HepG2 (cell line): ENCODE results near the gene FAM229A. TPM values are rescaled to one million over a fixed set of nuclear protein-coding genes. Genes with fewer than 3 reads are reported as not detected.

Experiments used
- AGO2 ChIP-seq: fragments of 200-400 bp; formaldehyde crosslinking; optimal IDR thresholded peaks from 2 replicates; pipeline ENCODE3; 2017; ENCODE audit warnings: mild to moderate bottlenecking, low read depth, low read length, moderate library complexity
- ATRX ChIP-seq: sonication (generic); formaldehyde crosslinking; IDR thresholded peaks from 2 replicates; pipeline ENCODE4 v1.4.0; 2020; ENCODE audit warnings: missing genetic modification reagents, borderline replicate concordance
- BORCS8-MEF2B ChIP-seq: sonication (generic); formaldehyde crosslinking; IDR thresholded peaks from 2 replicates; pipeline ENCODE4 v1.8.0; 2022; ENCODE audit warnings: mild to moderate bottlenecking, missing genetic modification reagents
- BRF2 ChIP-seq: sonication (generic); formaldehyde crosslinking; IDR thresholded peaks from 2 replicates; pipeline ENCODE4 v1.8.1; 2022; ENCODE audit warnings: mild to moderate bottlenecking, missing genetic modification reagents
- ELF3 ChIP-seq: IDR thresholded peaks from 2 replicates; pipeline ENCODE4 v1.6.1; 2016; ENCODE audit warnings: missing genetic modification reagents, missing compliant biosample characterization
- HMG20A ChIP-seq: IDR thresholded peaks from 2 replicates; pipeline ENCODE4 v1.6.1; 2016; ENCODE audit warnings: borderline replicate concordance
- KDM5A ChIP-seq: fragments of 200-600 bp; sonication (generic); IDR thresholded peaks from 2 replicates; pipeline ENCODE4 v1.7.0; 2018; ENCODE audit warnings: antibody characterized with exemption, mild to moderate bottlenecking, low read length, borderline replicate concordance
- KMT2A ChIP-seq: sonication (generic); formaldehyde crosslinking; IDR thresholded peaks from 2 replicates; pipeline ENCODE4 v1.4.0; 2020; ENCODE audit warnings: missing genetic modification reagents
- NFRKB ChIP-seq: fragments of 450-650 bp; IDR thresholded peaks from 2 replicates; pipeline ENCODE4 v1.6.1; 2017
- RARG ChIP-seq: sonication (generic); formaldehyde crosslinking; IDR thresholded peaks from 2 replicates; pipeline ENCODE4 v1.4.0; 2020; ENCODE audit warnings: low read depth, mild to moderate bottlenecking, missing genetic modification reagents
- RFXAP ChIP-seq: sonication (generic); formaldehyde crosslinking; IDR thresholded peaks from 2 replicates; pipeline ENCODE4 v1.4.0; 2020; ENCODE audit warnings: missing genetic modification reagents, borderline replicate concordance
- SNAI1 ChIP-seq: sonication (generic); formaldehyde crosslinking; IDR thresholded peaks from 2 replicates; pipeline ENCODE4 v1.5.0; 2020; ENCODE audit warnings: mild to moderate bottlenecking, missing genetic modification reagents, borderline replicate concordance
- SP2 ChIP-seq: sonication (generic); formaldehyde crosslinking; IDR thresholded peaks from 2 replicates; pipeline ENCODE4 v1.5.1; 2020; ENCODE audit warnings: mild to moderate bottlenecking, missing genetic modification reagents
- SRY ChIP-seq: sonication (generic); formaldehyde crosslinking; IDR thresholded peaks from 2 replicates; pipeline ENCODE4 v1.8.0; 2022; ENCODE audit warnings: mild to moderate bottlenecking, missing genetic modification reagents
- ZFP41 ChIP-seq: sonication (generic); formaldehyde crosslinking; IDR thresholded peaks from 2 replicates; pipeline ENCODE4 v1.4.0; 2020; ENCODE audit warnings: mild to moderate bottlenecking, missing genetic modification reagents, borderline replicate concordance
- ZKSCAN8 ChIP-seq: IDR thresholded peaks from 2 replicates; pipeline ENCODE4 v1.6.1; 2016; ENCODE audit warnings: borderline replicate concordance, missing genetic modification reagents, missing compliant biosample characterization
- ZNF317 ChIP-seq: sonication (generic); formaldehyde crosslinking; IDR thresholded peaks from 2 replicates; pipeline ENCODE4 v1.5.0; 2020; ENCODE audit warnings: mild to moderate bottlenecking, missing genetic modification reagents
- ZNF329 ChIP-seq: sonication (generic); formaldehyde crosslinking; IDR thresholded peaks from 2 replicates; pipeline ENCODE4 v1.9.0; 2021; ENCODE audit warnings: low read depth, mild to moderate bottlenecking, missing genetic modification reagents
- ZNF549 ChIP-seq: sonication (generic); formaldehyde crosslinking; IDR thresholded peaks from 2 replicates; pipeline ENCODE4 v1.5.0; 2020; ENCODE audit warnings: missing genetic modification reagents
- ZNF609 ChIP-seq: sonication (generic); formaldehyde crosslinking; IDR thresholded peaks from 2 replicates; pipeline ENCODE4 v1.4.0; 2020; ENCODE audit warnings: mild to moderate bottlenecking, missing genetic modification reagents, borderline replicate concordance
- ZNF772 ChIP-seq: sonication (generic); formaldehyde crosslinking; IDR thresholded peaks from 2 replicates; pipeline ENCODE4 v1.5.0; 2020; ENCODE audit warnings: mild to moderate bottlenecking, missing genetic modification reagents
- ZSCAN30 ChIP-seq: sonication (generic); formaldehyde crosslinking; IDR thresholded peaks from 2 replicates; pipeline ENCODE4 v1.5.0; 2020; ENCODE audit warnings: mild to moderate bottlenecking, missing genetic modification reagents
- polyA plus RNA-seq, 8 experiments: library from polyadenylated mRNA; depleted of rRNA in 3 of 8; stranded (reverse) in 7 of 8; unstranded in 1 of 8; fragments of >200 nt; fragmentation: Illumina TruSeq in 4 of 8; extraction: Trizol in 4 of 8; gene quantifications; 2 replicates each; pipeline versions ENCODE4 v1.2.1 to v1.2.3, GENCODE V29; 2011 to 2016; ENCODE audit warnings: low read depth in 4 of 8, missing spikeins in 1 of 8, mixed read lengths in 1 of 8; ENCODE audit not compliant: insufficient read depth in 1 of 8
- total RNA-seq, 5 experiments: library from RNA; depleted of rRNA; stranded (reverse); fragments of >200 nt; fragmentation: Illumina TruSeq; extraction: Trizol; gene quantifications; 2 replicates each; pipeline ENCODE4 v1.2.3, GENCODE V29; 2016; ENCODE audit warnings: low read depth in 1 of 5
- TF ChIP-seq, protein P1 (sequence below): sonication (generic); formaldehyde crosslinking; IDR thresholded peaks from 2 replicates; pipeline ENCODE4 v1.8.0; 2022; ENCODE audit warnings: mild to moderate bottlenecking, missing genetic modification reagents; ENCODE audit not compliant: insufficient replicate concordance

The FAM229A gene
- total and polyA plus RNA-seq, 2 of the 13 experiments (the other 11 are each of a cell fraction or from before 2014, with no cell fraction given): 3.2 to 17.6 TPM

GRCh38 chr1:32394141-32394889 is 32.0 kb upstream of the FAM229A start, which contains the start of gene BSDC1 (continued):
- TF ChIP-seq KDM5A (peak; percentile 97), ZSCAN30 (CRISPR knock-in tag) (no peak), SNAI1 (0 out of 2 replicates have a peak, but pooled peaks have one; percentile 10), BORCS8-MEF2B (peak; percentile 51), ATRX (CRISPR knock-in tag) (no peak), SRY (CRISPR knock-in tag) (no peak), ZNF329 (CRISPR knock-in tag) (no peak; the same call in 1 of the 2 replicates), RARG (CRISPR knock-in tag) (0 out of 2 replicates have a peak, but pooled peaks have one; percentile 20), ZNF549 (no peak), ZKSCAN8 (CRISPR knock-in tag) (peak; percentile 51; the same call in 1 of the 2 replicates), RFXAP (CRISPR knock-in tag) (no peak), KMT2A (CRISPR knock-in tag) (peak; percentile 76; the same call in 1 of the 2 replicates), ZFP41 (no peak), SP2 (CRISPR knock-in tag) (peak; percentile 85), ZNF772 (peak; percentile 66; the same call in 1 of the 2 replicates), AGO2 (peak; percentile 76), BRF2 (CRISPR knock-in tag) (no peak), NFRKB (0 out of 2 replicates have a peak, but pooled peaks have one; percentile 21), ELF3 (CRISPR knock-in tag) (no peak; the same call in none of the 2 replicates), HMG20A (no peak), ZNF317 (CRISPR knock-in tag) (peak; percentile 100), ZNF609 (CRISPR knock-in tag) (no peak)
- TF ChIP-seq, protein P1, sequence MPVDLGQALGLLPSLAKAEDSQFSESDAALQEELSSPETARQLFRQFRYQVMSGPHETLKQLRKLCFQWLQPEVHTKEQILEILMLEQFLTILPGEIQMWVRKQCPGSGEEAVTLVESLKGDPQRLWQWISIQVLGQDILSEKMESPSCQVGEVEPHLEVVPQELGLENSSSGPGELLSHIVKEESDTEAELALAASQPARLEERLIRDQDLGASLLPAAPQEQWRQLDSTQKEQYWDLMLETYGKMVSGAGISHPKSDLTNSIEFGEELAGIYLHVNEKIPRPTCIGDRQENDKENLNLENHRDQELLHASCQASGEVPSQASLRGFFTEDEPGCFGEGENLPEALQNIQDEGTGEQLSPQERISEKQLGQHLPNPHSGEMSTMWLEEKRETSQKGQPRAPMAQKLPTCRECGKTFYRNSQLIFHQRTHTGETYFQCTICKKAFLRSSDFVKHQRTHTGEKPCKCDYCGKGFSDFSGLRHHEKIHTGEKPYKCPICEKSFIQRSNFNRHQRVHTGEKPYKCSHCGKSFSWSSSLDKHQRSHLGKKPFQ (CRISPR knock-in tag): no peak
